Lower leg skin (tissue), 4 donors: Measurements from ENCODE around the gene TOMM40L. TPM values are rescaled to one million over a fixed set of nuclear protein-coding genes. Genes with fewer than 3 reads are reported as not detected.
"Not testable (repeated sequence)": the region's sequence is repeated elsewhere in the genome, so short reads cannot be mapped to it uniquely, and the experiment has no call there.

ENCODE experiments used
- DNase-seq, 2 donors: peaks; one replicate each; pipeline ENCODE4 v3.0.0-alpha.2; 2019; ENCODE audit warnings: low spot score in 2 of 2
- H3K4me3 ChIP-seq: fragments of 200-600 bp; sonication (generic); 2 replicates; pipeline ENCODE4 v1.5.1; 2017; ENCODE audit warnings: mild to moderate bottlenecking, low read depth; ENCODE audit not compliant: poor library complexity, severe bottlenecking
- CTCF ChIP-seq, 3 donors: fragments of 450-650 bp; IDR thresholded peaks; one replicate each; pipeline ENCODE4 v1.5.1; 2016; ENCODE audit warnings: antibody characterized with exemption in 3 of 3, mild to moderate bottlenecking in 3 of 3, moderate library complexity in 2 of 3
- POLR2A ChIP-seq, 2 donors: fragments of 450-650 bp; IDR thresholded peaks; one replicate each; pipeline ENCODE4 v1.6.1; 2016 to 2017; ENCODE audit warnings: antibody characterized with exemption in 2 of 2, mild to moderate bottlenecking in 1 of 2, moderate library complexity in 1 of 2
- WGBS, 2 donors: methylation state at CpG; one replicate each; pipeline ENCODE4 v1.1.5; 2018; 5-methylcytosine and 5-hydroxymethylcytosine counted together
- intact Hi-C: fragments of 100-400 bp; cut with DNase I; formaldehyde crosslinking; loops from one replicate; pipeline ENCODE4 v1.15.0; 2023; ENCODE audit warnings: low total_unique reads
- total RNA-seq, 4 donors: library from RNA; depleted of rRNA; stranded (reverse); fragments of >200 nt; gene quantifications; one replicate each; pipeline ENCODE4 v1.1.0, GENCODE V29; 2016

The TOMM40L gene
- total RNA-seq, 4 donors from 2014 or later, result 3.8 to 11.9 (median 7.7) TPM

GRCh38 chr1:161244888-161245287, 19.0 kb downstream of the TOMM40L start:
- 47 to 48% methylated on average over 4 of the region's 4 CpGs for WGBS, 2 donors
- intact Hi-C loops, result no loop called here
- TF ChIP-seq CTCF (IDR thresholded peaks at IDR 0.05) (no peak), POLR2A (IDR thresholded peaks at IDR 0.05) (no peak)
- peak in 1 of 2 donors; percentile 26 for DNase-seq
- no peak overlapping the region for H3K4me3 ChIP-seq

GRCh38 chr1:161250100-161250499, 24.2 kb downstream of the TOMM40L start:
- WGBS, 2 donors, result 84 to 85% methylated on average over 5 of the region's 5 CpGs

GRCh38 chr1:161250829-161251228, 25.0 kb downstream of the TOMM40L start:
- no peak for TF ChIP-seq CTCF (IDR thresholded peaks at IDR 0.05)
- no peak for TF ChIP-seq POLR2A (IDR thresholded peaks at IDR 0.05)
- DNase-seq, result no peak
- no peak overlapping the region for H3K4me3 ChIP-seq
- 75 to 79% methylated on average over 7 of the region's 7 CpGs for WGBS, 2 donors
- intact Hi-C loops, result no loop called here

More at GRCh38 chr1:161250100-161250499, 24.2 kb downstream of the TOMM40L start:
- H3K4me3 ChIP-seq, DNase-seq, intact Hi-C loops: not testable (repeated sequence)

- DNase-seq, result no peak
- intact Hi-C loops, result no loop called here
- no peak overlapping the region for H3K4me3 ChIP-seq
- WGBS, 2 donors, result 89 to 90% methylated on average over 8 of the region's 8 CpGs
- TF ChIP-seq CTCF (IDR thresholded peaks at IDR 0.05), result no peak
- TF ChIP-seq POLR2A (IDR thresholded peaks at IDR 0.05), result no peak
Observed at GRCh38 chr1:161251579-161251978, 25.7 kb downstream of the TOMM40L start.

GRCh38 chr1:161255302-161255701, 29.4 kb downstream of the TOMM40L start:
- intact Hi-C loops, H3K4me3 ChIP-seq, DNase-seq: not testable (repeated sequence)
- WGBS, 2 donors, result 75 to 83% methylated on average over 5 of the region's 5 CpGs

GRCh38 chr1:161255955-161256520, 30.2 kb downstream of the TOMM40L start:
- intact Hi-C loops, DNase-seq: not testable (repeated sequence)
- 68 to 78% methylated on average over 4 of the region's 4 CpGs for WGBS, 2 donors

GRCh38 chr1:161257109-161257508, 31.2 kb downstream of the TOMM40L start:
- intact Hi-C loops, DNase-seq, H3K4me3 ChIP-seq: not testable (repeated sequence)
- WGBS, 2 donors, result 93 to 99% methylated on average over 5 of the region's 5 CpGs

More at GRCh38 chr1:161255955-161256520, 30.2 kb downstream of the TOMM40L start:
- H3K4me3 ChIP-seq, result not testable (repeated sequence)
